GM18870 (cell line): Measurements from ENCODE around the gene PCYT1A.
A peak's percentile ranks its signal among the peaks of the same experiment; 100 is the strongest.

Source experiments
- ATAC-seq: cut with Tn5 transposase; IDR thresholded peaks from one replicate; pipeline ENCODE4 v1.9.1; 2021; ENCODE audit warnings: moderate library complexity; ENCODE audit not compliant: unreplicated experiment

PCYT1A gene

GRCh38 chr3:196238612-196239560 is 48.6 kb downstream of the PCYT1A start:
- ATAC-seq: no peak

- no peak for ATAC-seq
Observed at GRCh38 chr3:196237203-196237602, 50.3 kb downstream of the PCYT1A start.

- no peak for ATAC-seq
Observed at GRCh38 chr3:196236223-196236622, 51.3 kb downstream of the PCYT1A start.

- no peak for ATAC-seq
Observed at GRCh38 chr3:196235452-196236122, 51.9 kb downstream of the PCYT1A start.

GRCh38 chr3:196232882-196233251 is 54.7 kb downstream of the PCYT1A start:
- ATAC-seq: no peak

GRCh38 chr3:196232154-196232881 is 55.2 kb downstream of the PCYT1A start:
- no peak for ATAC-seq

GRCh38 chr3:196227629-196228493 is 59.7 kb downstream of the PCYT1A start:
- ATAC-seq: no peak

- no peak for ATAC-seq
Observed at GRCh38 chr3:196227121-196227561, 60.4 kb downstream of the PCYT1A start.

GRCh38 chr3:196225763-196226364 is 61.7 kb downstream of the PCYT1A start:
- no peak for ATAC-seq

- no peak for ATAC-seq
Observed at GRCh38 chr3:196225086-196225485, 62.4 kb downstream of the PCYT1A start.

- no peak for ATAC-seq
Observed at GRCh38 chr3:196222876-196223595, 64.5 kb downstream of the PCYT1A start.

GRCh38 chr3:196220991-196221390 is 66.5 kb downstream of the PCYT1A start:
- ATAC-seq: no peak

- ATAC-seq: no peak
Observed at GRCh38 chr3:196220587-196220986, 66.9 kb downstream of the PCYT1A start.

GRCh38 chr3:196219970-196220311 is 67.6 kb downstream of the PCYT1A start:
- ATAC-seq: no peak

GRCh38 chr3:196219194-196219969 is 68.1 kb downstream of the PCYT1A start:
- peak; percentile 69 for ATAC-seq

GRCh38 chr3:196218155-196218712 is 69.3 kb downstream of the PCYT1A start:
- no peak for ATAC-seq

- ATAC-seq: no peak
Observed at GRCh38 chr3:196217307-196218154, 70.0 kb downstream of the PCYT1A start.
